Esophagus (tissue), 2 donors: Measurements from ENCODE around the gene ALG6. TPM values are rescaled to one million over a fixed set of nuclear protein-coding genes. Genes with fewer than 3 reads are reported as not detected.

ENCODE experiments used
- H3K27ac ChIP-seq, 2 donors: one replicate each; pipeline ENCODE4 v1.5.1; 2013; ENCODE audit warnings: low read depth in 2 of 2, mild to moderate bottlenecking in 2 of 2, inconsistent platforms in 1 of 2, low read length in 1 of 2, moderate library complexity in 1 of 2
- H3K27me3 ChIP-seq, 2 donors: one replicate each; pipeline ENCODE4 v1.6.1; 2013; ENCODE audit warnings: low read length in 2 of 2, control low read depth in 1 of 2, mild to moderate bottlenecking in 1 of 2; ENCODE audit not compliant: insufficient read depth in 2 of 2, control insufficient read depth in 1 of 2
- H3K36me3 ChIP-seq, 2 donors: one replicate each; pipeline ENCODE4 v1.6.1; 2013; ENCODE audit warnings: low read length in 1 of 2; ENCODE audit not compliant: control insufficient read depth in 2 of 2, insufficient read depth in 2 of 2
- H3K4me1 ChIP-seq, 2 donors: one replicate each; pipeline ENCODE4 v1.6.1; 2013; ENCODE audit warnings: low read length in 1 of 2; ENCODE audit not compliant: control insufficient read depth in 2 of 2, insufficient read depth in 2 of 2
- H3K4me3 ChIP-seq, 2 donors: one replicate each; pipeline ENCODE4 v1.5.1; 2013; ENCODE audit warnings: low read length in 2 of 2, mild to moderate bottlenecking in 2 of 2, low read depth in 1 of 2, moderate library complexity in 1 of 2
- H3K9me3 ChIP-seq, 2 donors: one replicate each; pipeline ENCODE4 v1.6.1; 2013; ENCODE audit warnings: mild to moderate bottlenecking in 2 of 2, low read depth in 1 of 2, low read length in 1 of 2, moderate library complexity in 1 of 2; ENCODE audit not compliant: control insufficient read depth in 2 of 2, insufficient read depth in 1 of 2
- WGBS, 2 donors: extraction: QIAGEN DNeasy Blood & Tissue Kit; methylation state at CpG; one replicate each; pipeline ENCODE4 v1.1.7; 2013; 5-methylcytosine and 5-hydroxymethylcytosine counted together
- polyA plus RNA-seq, 2 donors: library from polyadenylated mRNA; stranded (reverse); fragments of 200-250 nt; gene quantifications; one replicate each; pipeline ENCODE4 v1.2.3, GENCODE V29; 2013
- donor health status: healthy with polysubstance abuse.
- donor health status: Bipolar disorder and iron deficiency.

Gene ALG6
- polyA plus RNA-seq, 2 donors: 8.3 to 14.1 TPM

DNA sequence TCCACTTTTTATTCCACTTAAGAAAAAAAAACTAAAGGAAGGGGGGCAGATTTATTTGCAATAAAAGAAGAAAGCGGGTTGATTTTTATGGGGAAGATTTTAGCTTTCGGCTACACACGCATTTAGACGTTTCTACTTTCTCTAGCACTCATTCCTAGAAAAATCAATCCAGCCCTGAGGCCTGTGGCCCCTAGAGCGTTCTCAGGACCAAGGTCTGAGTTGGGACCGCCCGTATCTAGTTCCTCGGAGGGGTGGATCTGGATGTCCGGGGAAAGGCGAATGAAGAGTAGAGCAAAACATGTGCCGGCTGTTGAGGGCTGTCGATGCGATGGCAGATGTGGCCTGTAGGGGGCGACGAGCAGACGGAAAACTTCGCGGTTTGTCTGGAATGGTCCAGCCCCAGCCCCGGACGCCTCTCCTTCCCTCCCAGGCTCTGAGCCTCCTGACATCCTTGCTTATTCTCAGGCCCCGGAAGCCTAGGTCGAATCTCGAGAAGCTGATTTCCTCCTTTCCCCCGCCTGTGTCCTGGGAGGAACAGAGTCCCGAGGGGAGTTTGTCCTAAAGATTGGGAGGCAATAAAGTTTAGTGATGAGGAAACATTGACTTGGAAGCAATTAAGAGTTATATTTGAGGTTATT, 39.9 kb upstream of the ALG6 start:
- no peaks in the 10 kb centered on the region for H3K36me3 ChIP-seq
- peaks cover 5 to 51% of the 10 kb centered on the region in 2 donors for H3K27me3 ChIP-seq
- peaks cover 3 to 15% of the 10 kb centered on the region in 2 donors for H3K4me1 ChIP-seq
- no peak overlapping the region for H3K4me3 ChIP-seq
- WGBS, 2 donors: 11 to 18% methylated on average over 25 of the region's 25 CpGs
- no peak overlapping the region for H3K27ac ChIP-seq
- peaks cover 0 to 9% of the 10 kb centered on the region in 2 donors for H3K9me3 ChIP-seq

DNA sequence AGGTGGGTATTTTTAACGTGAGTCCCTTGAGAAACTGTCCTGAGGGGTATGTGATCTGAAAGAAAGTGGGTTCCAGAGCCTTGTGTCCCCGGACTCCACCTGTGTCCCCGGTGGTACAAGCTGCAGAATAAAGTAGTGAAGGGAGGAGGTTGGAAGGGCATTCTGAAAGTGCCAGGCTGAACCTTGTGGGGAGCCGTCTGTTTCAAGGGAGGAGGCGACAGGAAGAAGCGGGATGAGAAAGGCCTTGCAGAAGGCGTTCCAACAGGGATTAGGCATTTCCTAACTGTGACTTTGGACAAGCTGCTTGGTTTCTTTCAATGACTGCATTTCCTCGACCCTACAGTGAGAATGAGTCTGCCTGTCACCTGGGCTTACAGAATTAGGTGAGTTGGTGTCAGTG, 39.3 kb upstream of the ALG6 start:
- WGBS, 2 donors: 65 to 69% methylated on average over 8 of the region's 8 CpGs
- Histone ChIP-seq H3K27me3 (peaks cover 5 to 45% of the 10 kb centered on the region in 2 donors), H3K27ac (no peak overlapping the region)

DNA sequence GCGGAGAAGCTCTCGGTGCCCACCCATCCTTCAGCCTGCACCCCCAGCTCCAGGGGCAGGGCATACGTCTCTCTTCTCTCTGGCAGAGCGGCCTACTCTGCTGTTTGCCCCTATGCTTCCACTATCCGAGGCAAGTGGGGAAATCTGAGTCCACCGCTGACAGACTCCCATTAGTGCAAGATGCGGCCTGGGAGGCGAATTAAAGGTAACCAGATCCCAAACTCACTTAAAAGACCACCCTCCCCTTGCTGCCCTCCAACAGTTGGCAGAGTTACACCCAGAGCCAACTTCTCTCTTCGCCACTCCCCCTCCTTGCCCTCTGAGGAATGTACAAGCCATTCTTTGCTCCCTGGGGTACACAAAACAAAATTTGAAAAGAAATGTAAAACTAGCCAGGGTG, 38.6 kb upstream of the ALG6 start:
- H3K36me3 ChIP-seq: no peaks in the 10 kb centered on the region
- H3K4me3 ChIP-seq: no peak overlapping the region
- peaks cover 3 to 9% of the 10 kb centered on the region in 2 donors for H3K4me1 ChIP-seq
- 84 to 89% methylated on average over 9 of the region's 9 CpGs for WGBS, 2 donors
- H3K27ac ChIP-seq: no peak overlapping the region
- peaks cover 0 to 9% of the 10 kb centered on the region in 2 donors for H3K9me3 ChIP-seq
- peaks cover 5 to 47% of the 10 kb centered on the region in 2 donors for H3K27me3 ChIP-seq

More for the DNA sequence above, 39.3 kb upstream of the ALG6 start:
- Histone ChIP-seq H3K9me3 (peaks cover 0 to 9% of the 10 kb centered on the region in 2 donors), H3K4me1 (peaks cover 3 to 12% of the 10 kb centered on the region in 2 donors), H3K36me3 (no peaks in the 10 kb centered on the region), H3K4me3 (no peak overlapping the region)

DNA sequence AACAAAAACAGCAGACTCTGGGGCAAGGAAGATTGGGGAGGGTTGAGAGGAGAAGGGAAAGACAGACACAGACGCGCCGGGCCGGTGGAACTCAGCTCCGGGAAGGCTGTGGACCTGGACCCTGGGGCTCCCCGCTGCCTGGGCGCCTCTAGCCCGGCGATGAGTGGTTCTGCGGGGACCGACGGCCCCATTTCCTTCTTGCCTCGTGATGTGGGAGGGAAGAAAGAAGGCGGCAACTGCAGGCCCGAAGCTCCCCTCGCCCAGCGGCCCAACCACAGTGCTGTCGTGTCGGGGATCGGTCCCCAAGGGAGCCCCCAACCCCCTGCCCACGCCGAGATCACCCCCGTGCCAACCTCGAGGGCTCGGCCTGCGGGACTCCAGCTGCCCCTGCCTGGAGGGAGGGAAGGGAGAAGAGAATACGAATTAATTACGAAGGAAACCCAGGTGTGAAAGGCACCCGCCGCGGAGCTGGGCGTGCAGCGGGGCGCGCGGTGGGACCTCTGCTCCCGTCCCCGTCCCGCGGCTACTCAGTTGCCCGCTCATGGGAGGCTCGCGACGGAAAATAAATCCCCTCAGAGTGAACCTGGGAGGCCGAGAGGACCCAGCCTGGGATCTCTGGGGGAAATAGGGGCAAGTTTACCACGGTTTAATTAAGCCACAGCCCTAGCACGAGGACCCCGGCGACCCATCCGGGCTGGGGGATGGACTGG, 37.7 kb upstream of the ALG6 start:
- Histone ChIP-seq H3K27ac (no peak overlapping the region), H3K9me3 (peaks cover 0 to 4% of the 10 kb centered on the region in 2 donors), H3K36me3 (no peaks in the 10 kb centered on the region), H3K4me1 (peaks cover 0 to 4% of the 10 kb centered on the region in 2 donors), H3K27me3 (peaks cover 5 to 39% of the 10 kb centered on the region in 2 donors), H3K4me3 (no peak overlapping the region)
- 9 to 14% methylated on average over 47 to 50 of the region's 50 CpGs for WGBS, 2 donors

DNA sequence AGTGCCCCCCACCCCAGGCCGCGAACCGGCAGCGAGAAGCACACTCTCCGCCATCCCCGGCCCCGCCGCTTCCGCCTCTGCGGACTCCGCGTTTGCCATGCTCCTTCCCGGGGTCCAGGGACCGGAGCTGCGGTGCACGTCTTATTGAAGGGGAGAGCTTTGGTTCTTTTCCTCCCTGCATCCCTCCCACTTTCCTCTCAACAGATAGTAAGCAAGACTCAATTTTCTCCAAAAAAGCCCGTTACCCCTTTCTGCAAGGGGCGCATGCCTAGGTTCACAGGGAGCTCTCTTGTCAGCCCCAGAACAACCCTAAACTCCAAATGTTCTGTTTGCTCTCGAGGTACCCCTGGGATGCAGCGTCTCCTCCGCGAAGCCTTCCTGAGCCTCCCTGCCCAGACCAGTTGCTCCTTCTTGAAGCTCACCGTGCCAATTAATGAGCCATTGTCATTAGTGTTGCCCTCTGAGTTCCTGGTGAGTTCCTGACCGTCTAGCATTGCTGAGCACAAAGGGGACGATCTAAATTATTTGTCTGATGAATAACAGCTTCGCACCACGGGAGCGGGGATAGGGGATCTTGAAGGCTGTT, 37.0 kb upstream of the ALG6 start:
- Histone ChIP-seq H3K27me3 (peaks cover 8 to 39% of the 10 kb centered on the region in 2 donors), H3K4me3 (no peak overlapping the region), H3K4me1 (peaks cover 0 to 4% of the 10 kb centered on the region in 2 donors), H3K9me3 (peaks cover 0 to 4% of the 10 kb centered on the region in 2 donors), H3K36me3 (no peaks in the 10 kb centered on the region), H3K27ac (no peak overlapping the region)
- WGBS, 2 donors: 12 to 14% methylated on average over 27 to 28 of the region's 28 CpGs

DNA sequence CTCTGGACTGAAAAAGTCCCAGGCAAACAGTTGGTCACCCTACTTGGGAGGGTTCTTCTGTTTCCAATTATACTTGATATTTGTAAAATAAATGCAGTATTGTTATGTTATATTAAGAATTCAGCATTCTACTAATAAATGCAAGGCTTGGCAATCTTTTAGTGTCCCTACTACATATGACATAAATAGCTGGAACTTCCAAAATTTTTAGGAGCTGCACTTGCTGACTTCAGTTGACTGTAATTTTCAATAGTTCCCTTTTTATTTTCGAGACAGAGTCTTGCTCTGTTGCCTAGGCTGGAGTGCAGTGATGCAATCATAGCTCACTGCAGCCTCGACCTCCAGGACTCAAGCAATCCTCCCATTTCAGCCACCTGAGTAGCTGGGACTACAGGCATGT, 25.0 kb upstream of the ALG6 start:
- Histone ChIP-seq H3K27me3 (peaks cover 0 to 2% of the 10 kb centered on the region in 2 donors), H3K4me3 (no peak overlapping the region), H3K36me3 (no peaks in the 10 kb centered on the region), H3K9me3 (no peaks in the 10 kb centered on the region), H3K4me1 (no peaks in the 10 kb centered on the region), H3K27ac (no peak overlapping the region)
- WGBS, 2 donors: 54 to 64% methylated on average over 2 of the region's 2 CpGs

DNA sequence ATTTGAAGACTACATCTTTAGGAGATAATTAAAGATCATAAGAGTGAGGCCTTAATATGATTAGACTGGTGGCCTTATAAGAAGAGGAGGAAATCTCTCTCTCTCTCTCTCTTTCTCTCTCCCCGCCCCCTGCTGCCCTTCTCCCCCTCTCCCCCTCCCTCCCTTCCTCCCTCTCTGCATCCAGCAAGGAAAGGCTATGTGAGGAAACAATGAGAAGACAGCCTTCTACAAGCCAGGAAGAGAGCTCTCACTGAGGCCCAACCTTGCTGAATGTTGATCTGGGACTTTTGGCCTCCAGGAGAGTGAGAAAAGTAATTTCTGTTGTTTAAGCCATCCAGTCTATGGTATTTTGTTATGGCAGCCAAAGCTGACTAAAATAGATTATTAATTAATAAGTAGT, 23.5 kb upstream of the ALG6 start:
- peaks cover 0 to 2% of the 10 kb centered on the region in 2 donors for H3K27me3 ChIP-seq
- no peaks in the 10 kb centered on the region for H3K4me1 ChIP-seq
- no peak overlapping the region for H3K4me3 ChIP-seq
- no peaks in the 10 kb centered on the region for H3K36me3 ChIP-seq
- WGBS, 2 donors: 54 to 90% methylated on average over 1 of the region's 1 CpG
- no peak overlapping the region for H3K27ac ChIP-seq
- peaks cover 0 to 2% of the 10 kb centered on the region in 2 donors for H3K9me3 ChIP-seq

DNA sequence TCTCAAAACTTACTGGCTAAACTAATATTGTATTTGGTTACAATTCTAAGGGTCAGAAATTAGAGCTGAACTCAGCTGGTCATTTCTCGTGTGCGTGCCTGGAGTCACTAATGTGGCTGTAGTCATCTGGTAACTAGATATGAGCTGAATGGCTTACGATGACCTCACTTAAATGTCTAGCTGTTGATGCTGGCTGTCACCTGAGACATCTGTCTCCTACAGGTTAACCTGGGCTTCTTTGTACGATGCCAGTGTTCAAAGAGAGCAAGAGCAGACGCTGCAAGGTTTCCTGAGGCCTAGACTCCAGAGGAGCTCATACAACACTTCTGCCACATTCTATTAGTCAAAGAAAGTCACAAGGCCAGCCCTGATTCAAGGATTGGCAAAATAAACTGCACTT, 17.1 kb upstream of the ALG6 start:
- H3K27me3 ChIP-seq: peaks cover 2 to 5% of the 10 kb centered on the region in 2 donors
- no peaks in the 10 kb centered on the region for H3K4me1 ChIP-seq
- H3K9me3 ChIP-seq: peaks cover 0 to 2% of the 10 kb centered on the region in 2 donors
- 94% methylated on average over 5 of the region's 5 CpGs for WGBS, 2 donors
- no peaks in the 10 kb centered on the region for H3K36me3 ChIP-seq
- no peak overlapping the region for H3K4me3 ChIP-seq
- no peak overlapping the region for H3K27ac ChIP-seq

DNA sequence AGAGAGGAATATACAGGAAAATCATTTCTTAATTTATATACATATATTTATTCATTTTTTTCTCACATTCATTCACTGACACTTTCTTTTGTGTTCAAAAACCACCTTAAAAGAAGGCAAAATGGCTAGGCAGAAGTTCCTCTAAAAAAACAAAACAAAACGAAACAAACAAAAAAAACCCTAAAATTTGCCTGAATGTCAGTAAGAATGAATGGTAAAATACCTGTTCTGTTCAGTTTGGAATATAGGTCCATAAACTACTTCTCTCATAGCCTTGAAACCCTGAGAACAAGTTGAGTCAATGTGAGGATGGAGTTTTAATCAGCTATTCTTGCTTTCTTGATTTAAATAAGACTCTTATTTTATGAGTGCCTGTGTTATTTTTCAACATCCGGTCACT, 14.7 kb upstream of the ALG6 start:
- Histone ChIP-seq H3K27ac (no peak overlapping the region), H3K4me3 (no peak overlapping the region), H3K4me1 (no peaks in the 10 kb centered on the region), H3K9me3 (peaks cover 0 to 2% of the 10 kb centered on the region in 2 donors), H3K36me3 (no peaks in the 10 kb centered on the region), H3K27me3 (peaks cover 0 to 5% of the 10 kb centered on the region in 2 donors)
- 65 to 81% methylated on average over 2 of the region's 2 CpGs for WGBS, 2 donors
